GM19239 (cell line): ENCODE data around the gene TBCK.
"Not testable (repeated sequence)": the region's sequence is repeated elsewhere in the genome, so short reads cannot be mapped to it uniquely, and the experiment has no call there.

ENCODE experiments used
- DNase-seq: peaks from one replicate; pipeline ENCODE4 v3.0.0; 2011; ENCODE audit warnings: low spot score; ENCODE audit not compliant: insufficient read length
- FAIRE-seq: peaks from 2 replicates; lab custom pipeline; 2011; peaks lifted over from hg19 to GRCh38; lab: Jason Lieb, UNC

Gene TBCK

DNA sequence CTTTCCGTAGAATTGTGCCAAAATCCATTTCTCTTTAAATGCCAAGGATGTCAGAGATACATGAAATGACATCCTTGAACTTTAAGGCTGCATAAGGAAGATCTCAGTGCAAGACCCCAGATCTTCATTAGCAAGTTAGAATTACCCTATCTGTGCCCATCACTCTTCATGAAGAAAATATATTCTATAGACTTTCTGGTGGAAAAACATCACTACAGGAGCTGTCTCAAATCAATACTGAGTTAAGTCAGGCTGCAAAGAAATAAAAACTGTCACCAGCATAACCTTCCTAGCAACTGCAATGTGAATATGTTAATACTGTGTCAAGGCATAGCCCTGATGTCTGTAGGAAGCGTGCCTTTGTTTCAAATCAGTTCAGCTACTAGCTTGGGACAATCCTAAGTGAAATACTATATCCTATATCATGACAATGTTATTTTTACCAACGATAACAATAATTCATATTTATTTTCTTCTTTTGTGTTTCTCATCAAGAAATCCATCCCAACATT lies 173.3 kb downstream of the TBCK start:
- DNase-seq (no peak), FAIRE-seq (no peak)

GRCh38 chr4:106140601-106141000 lies 175.4 kb downstream of the TBCK start:
- FAIRE-seq: no peak
- no peak for DNase-seq

- FAIRE-seq (peak; percentile 35), DNase-seq (no peak)
These were observed 179.2 kb downstream of the TBCK start for GRCh38 chr4:106136777-106137331.

GRCh38 chr4:106132045-106132444 lies 184.0 kb downstream of the TBCK start:
- no peak for FAIRE-seq
- no peak for DNase-seq

- FAIRE-seq: no peak
These were observed 189.9 kb downstream of the TBCK start for GRCh38 chr4:106126062-106126461.

GRCh38 chr4:106119949-106120555 lies 196.0 kb downstream of the TBCK start:
- not testable (repeated sequence) for FAIRE-seq

More at GRCh38 chr4:106126062-106126461, 189.9 kb downstream of the TBCK start:
- no peak for DNase-seq

GRCh38 chr4:106116025-106116424 lies 200.0 kb downstream of the TBCK start:
- no peak for FAIRE-seq

More at GRCh38 chr4:106119949-106120555, 196.0 kb downstream of the TBCK start:
- not testable (repeated sequence) for DNase-seq

GRCh38 chr4:106114270-106114669 lies 201.7 kb downstream of the TBCK start:
- DNase-seq (no peak), FAIRE-seq (no peak)

More at GRCh38 chr4:106116025-106116424, 200.0 kb downstream of the TBCK start:
- DNase-seq: no peak

DNA sequence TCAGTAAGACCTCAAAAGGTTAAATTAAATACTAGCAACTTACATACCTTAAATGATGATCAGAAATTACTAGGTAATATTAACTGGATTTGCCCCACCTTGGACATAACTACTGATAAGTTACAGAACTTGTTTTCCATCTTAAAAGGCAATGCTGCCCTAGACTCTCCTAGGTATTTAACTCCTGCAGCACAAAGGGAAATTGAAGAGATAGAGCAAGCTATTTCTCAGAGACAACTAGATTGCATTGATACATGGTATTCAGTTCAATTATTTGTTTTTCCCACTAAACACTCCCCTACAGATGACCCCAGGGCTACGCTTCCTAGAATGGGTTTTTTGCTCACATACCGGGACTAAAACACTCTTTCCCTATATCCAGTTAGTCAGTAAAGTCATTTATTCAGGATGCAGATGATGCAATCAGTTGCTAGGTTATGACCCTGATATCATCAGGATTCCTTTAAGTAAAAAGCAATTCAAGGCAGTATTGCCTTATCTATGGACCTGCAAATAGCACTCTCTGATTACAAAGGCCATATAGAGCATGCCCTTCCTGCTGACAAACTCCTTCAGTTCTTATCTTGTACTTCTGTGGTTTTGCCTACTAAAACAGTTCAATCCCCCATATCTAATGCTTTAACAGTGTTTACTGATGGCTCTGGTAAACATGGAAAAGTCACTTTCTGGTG lies 204.1 kb downstream of the TBCK start:
- FAIRE-seq, DNase-seq: not testable (repeated sequence)

DNA sequence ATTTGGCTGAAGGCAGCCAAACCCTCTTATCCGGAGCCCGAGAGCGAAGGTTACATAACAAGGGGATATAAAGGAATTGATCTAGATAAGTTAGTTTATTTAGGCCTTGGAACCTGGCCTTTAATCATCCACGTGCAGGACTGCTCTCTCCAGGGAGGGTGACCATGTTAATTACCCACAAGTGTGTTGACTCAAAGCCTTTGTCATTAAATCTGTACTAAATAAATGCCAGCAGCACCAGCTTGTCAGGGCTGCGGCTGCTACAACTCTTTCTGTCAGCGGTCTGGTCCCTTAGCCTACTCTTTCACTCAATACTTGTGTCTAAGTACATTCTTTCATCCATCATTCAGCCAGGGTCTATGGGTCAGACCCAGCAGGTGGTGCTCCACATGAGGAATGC lies 206.1 kb downstream of the TBCK start:
- no peak for DNase-seq
- FAIRE-seq: no peak

- DNase-seq: no peak
- FAIRE-seq: no peak
These were observed 210.3 kb downstream of the TBCK start for GRCh38 chr4:106105697-106106096.

- FAIRE-seq: no peak
- no peak for DNase-seq
These were observed 211.7 kb downstream of the TBCK start for GRCh38 chr4:106104276-106104675.

DNA sequence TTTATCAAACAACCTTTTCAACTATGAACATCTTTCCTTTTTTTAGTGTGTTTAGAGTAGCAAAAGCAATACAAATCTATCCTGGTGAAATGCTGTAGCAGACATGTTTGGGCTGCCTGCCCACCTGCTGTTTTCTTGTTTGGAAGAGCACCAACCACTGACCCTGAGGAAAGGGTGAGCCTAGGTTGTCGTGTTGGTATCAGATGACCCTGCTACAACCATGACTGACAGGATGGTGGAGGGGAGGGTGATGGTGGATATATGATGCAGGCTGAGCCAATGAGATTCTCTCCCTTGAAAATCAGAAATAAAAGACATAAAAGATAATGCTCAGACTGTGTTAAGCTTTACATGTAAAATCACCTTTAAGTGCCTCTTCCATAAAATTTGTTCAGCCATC lies 219.6 kb downstream of the TBCK start:
- FAIRE-seq: no peak

DNA sequence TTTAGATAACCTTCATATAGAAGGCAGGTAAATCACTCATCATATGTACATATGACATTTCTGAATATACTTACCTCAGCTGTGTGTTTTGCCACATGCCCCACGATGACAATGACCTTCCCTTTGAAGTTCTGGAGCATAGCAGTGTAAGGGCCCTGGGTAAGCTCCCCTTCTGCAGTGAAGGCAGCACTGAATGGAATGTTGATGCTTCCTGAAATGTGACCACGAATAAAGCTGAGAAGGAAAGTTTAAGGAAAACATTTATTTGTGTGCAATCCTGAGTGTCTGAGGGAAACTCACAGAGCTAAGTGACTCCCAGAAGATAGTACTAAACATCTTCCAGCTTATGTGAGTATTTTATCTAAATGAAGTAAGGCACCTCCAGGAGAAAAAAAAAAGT lies 220.6 kb downstream of the TBCK start:
- FAIRE-seq (no peak), DNase-seq (no peak)

More for the DNA sequence above, 219.6 kb downstream of the TBCK start:
- no peak for DNase-seq

DNA sequence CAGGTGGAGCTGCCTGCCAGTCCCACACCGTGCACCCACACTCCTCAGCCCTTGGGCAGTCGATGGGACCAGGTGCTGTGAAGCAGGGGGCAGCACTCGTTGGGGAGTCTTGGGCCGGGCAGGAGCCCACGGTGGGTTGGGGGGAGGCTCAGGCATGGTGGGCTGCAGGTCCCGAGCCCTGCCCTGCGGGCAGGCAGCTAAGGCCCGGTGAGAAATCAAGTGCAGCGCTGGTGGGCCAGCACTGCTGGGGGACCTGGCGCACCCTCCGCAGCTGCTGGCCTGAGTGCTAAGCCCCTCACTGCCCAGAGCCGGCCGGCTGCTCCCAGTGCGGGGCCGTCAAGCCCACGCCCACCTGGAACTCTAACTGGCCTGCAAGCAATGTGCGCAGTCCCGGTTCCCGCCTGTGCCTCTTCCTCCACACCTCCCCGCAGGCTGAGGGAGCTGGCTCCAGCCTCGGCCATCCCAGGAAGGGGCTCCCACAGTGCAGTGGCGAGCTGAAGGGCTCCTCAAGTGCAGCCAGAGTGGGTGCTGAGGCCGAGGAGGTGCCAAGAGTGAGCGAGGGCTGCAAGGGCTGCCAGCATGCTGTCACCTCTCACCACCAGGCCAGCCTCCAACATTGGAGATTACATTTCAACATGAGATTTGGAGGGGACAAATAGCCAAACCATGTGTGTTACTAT lies 223.5 kb downstream of the TBCK start:
- FAIRE-seq (no peak), DNase-seq (no peak)

- DNase-seq (no peak), FAIRE-seq (no peak)
These were observed 225.2 kb downstream of the TBCK start for GRCh38 chr4:106090826-106091225.

GRCh38 chr4:106083065-106083464 lies 232.9 kb downstream of the TBCK start:
- no peak for DNase-seq
- FAIRE-seq: no peak

DNA sequence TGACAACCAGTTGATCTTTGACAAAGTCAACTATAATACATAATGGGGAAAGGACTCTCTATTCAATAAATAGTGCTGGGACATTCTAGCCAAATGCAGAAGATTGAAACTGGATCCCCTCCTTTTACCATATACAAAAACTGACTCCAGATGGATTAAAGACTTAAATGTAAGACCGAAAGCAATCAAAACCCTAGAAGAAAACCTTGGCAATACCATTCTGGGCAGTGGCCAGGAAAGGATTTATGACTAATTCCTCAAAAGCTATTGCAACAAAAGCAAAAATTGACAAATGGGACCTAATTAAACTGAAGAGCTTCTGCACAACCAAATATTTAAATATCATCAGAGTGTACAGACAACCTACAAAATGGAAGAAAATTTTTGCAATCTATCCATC lies 235.6 kb downstream of the TBCK start:
- no peak for DNase-seq
- no peak for FAIRE-seq

- FAIRE-seq (no peak), DNase-seq (no peak)
These were observed 236.4 kb downstream of the TBCK start for GRCh38 chr4:106079616-106080015.

DNA sequence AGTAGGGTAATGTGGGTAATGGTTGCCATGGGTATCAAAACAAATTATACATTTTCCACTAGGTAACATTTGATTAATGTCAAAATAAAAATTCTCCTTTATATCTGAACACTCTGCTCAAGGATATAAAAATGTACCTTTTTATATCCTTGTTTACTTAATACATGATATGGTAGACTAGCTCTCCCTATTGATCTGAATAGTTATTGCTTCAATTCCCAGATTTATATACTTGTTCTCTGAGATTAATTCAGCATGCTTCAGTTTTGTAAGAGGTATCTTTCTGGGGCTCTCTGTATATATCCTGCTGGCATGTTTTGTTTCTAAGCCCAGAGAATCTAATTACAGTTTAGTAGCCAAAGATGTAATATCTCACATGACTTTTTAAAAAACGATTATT lies 251.0 kb downstream of the TBCK start:
- DNase-seq (no peak), FAIRE-seq (no peak)

- FAIRE-seq (no peak), DNase-seq (no peak)
These were observed 253.0 kb downstream of the TBCK start for GRCh38 chr4:106063009-106063408.
